ENCODE results near the gene IPP. TPM values are rescaled to one million over a fixed set of nuclear protein-coding genes. Genes with fewer than 3 reads are reported as not detected.

IPP gene
- total RNA-seq, 4 donors from 2014 or later: 12.8 to 36.4 (median 15.8) TPM

DNA sequence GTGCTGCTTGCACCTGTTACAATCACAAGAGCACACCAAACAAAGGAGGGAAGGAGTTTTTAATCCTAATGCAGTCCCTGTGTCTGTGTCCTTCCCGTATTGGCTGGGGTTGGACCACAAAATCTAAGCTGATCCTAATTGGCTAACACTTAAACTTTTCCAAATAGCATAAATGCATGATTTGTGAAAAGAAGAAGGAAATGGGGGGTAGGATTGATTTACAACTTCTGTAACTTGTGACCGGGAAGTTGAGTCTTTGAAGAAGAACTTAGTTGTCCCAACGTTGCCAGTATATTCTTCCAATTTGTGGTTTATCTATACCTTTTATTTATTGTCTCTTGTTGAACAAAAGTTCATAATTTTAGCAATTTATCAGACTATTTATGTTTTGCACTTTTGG, 11.8 kb upstream of the IPP start:
- Histone ChIP-seq H3K36me3 (no peaks in the 10 kb centered on the region), H3K4me3 (no peak overlapping the region), H3K27ac (no peak overlapping the region), H3K4me1 (no peaks in the 10 kb centered on the region), H3K27me3 (no peaks in the 10 kb centered on the region), H3K9me3 (no peaks in the 10 kb centered on the region)
- intact Hi-C loops (cut with DNase I; ENCODE audit: low total_unique reads): no loop called here
- TF ChIP-seq EP300 (IDR thresholded peaks at IDR 0.05; ENCODE audit: low read depth): no peak
- no peak for TF ChIP-seq POLR2A (IDR thresholded peaks at IDR 0.05)
- TF ChIP-seq, protein P1, sequence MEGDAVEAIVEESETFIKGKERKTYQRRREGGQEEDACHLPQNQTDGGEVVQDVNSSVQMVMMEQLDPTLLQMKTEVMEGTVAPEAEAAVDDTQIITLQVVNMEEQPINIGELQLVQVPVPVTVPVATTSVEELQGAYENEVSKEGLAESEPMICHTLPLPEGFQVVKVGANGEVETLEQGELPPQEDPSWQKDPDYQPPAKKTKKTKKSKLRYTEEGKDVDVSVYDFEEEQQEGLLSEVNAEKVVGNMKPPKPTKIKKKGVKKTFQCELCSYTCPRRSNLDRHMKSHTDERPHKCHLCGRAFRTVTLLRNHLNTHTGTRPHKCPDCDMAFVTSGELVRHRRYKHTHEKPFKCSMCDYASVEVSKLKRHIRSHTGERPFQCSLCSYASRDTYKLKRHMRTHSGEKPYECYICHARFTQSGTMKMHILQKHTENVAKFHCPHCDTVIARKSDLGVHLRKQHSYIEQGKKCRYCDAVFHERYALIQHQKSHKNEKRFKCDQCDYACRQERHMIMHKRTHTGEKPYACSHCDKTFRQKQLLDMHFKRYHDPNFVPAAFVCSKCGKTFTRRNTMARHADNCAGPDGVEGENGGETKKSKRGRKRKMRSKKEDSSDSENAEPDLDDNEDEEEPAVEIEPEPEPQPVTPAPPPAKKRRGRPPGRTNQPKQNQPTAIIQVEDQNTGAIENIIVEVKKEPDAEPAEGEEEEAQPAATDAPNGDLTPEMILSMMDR (IDR thresholded peaks at IDR 0.05): no peak
- no peak for TF ChIP-seq POLR2AphosphoS5 (IDR thresholded peaks at IDR 0.05)
- WGBS, 2 donors (ENCODE audit: low coverage in 1 of 2): 53 to 60% methylated on average over 3 of the region's 3 CpGs
- DNase-seq: no peak
- in situ Hi-C loops (cut with MboI; ENCODE audit: low pct_ligation_motif_present in 1 of 4, low pct_unique_long_range_greater_than_20kb in 1 of 4, low sequenced_read_pairs in 3 of 4): no loop called here

DNA sequence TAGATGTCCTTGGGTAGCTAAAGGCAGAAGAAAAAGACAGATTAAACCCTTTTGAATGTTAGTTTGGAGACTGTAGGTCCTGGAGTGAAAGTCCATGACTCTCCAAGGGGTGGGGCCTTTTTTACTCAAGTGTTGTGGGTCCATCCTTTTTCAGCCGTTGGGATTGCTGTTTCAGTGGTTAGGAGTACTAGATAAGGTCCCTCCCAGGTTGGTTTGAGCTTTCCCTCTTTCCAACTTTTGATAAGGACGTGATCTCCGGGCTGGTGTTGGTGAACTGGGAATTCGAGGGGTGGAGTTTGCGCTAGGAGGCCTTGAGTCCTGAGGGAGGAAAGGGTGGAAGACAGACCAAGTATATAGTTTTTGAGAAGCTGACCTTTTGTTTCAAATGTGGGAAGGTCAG, 5.2 kb upstream of the IPP start:
- Histone ChIP-seq H3K27me3 (no peaks in the 10 kb centered on the region), H3K4me1 (peaks cover 3 to 8% (median 6%) of the 10 kb centered on the region in 4 donors), H3K4me3 (no peak overlapping the region), H3K36me3 (no peaks in the 10 kb centered on the region), H3K27ac (no peak overlapping the region), H3K9me3 (peaks cover 0 to 4% of the 10 kb centered on the region in 2 donors)
- WGBS, 2 donors (ENCODE audit: low coverage in 1 of 2): 90 to 96% methylated on average over 2 to 5 of the region's 5 CpGs
- intact Hi-C loops (cut with DNase I; ENCODE audit: low total_unique reads): no loop called here
- in situ Hi-C loops (cut with MboI; ENCODE audit: low pct_ligation_motif_present in 1 of 4, low pct_unique_long_range_greater_than_20kb in 1 of 4, low sequenced_read_pairs in 3 of 4): no loop called here
- DNase-seq: no peak
- no peak for TF ChIP-seq POLR2AphosphoS5 (IDR thresholded peaks at IDR 0.05)
- no peak for TF ChIP-seq EP300 (IDR thresholded peaks at IDR 0.05; ENCODE audit: low read depth)
- TF ChIP-seq, protein P1 (IDR thresholded peaks at IDR 0.05): no peak

DNA sequence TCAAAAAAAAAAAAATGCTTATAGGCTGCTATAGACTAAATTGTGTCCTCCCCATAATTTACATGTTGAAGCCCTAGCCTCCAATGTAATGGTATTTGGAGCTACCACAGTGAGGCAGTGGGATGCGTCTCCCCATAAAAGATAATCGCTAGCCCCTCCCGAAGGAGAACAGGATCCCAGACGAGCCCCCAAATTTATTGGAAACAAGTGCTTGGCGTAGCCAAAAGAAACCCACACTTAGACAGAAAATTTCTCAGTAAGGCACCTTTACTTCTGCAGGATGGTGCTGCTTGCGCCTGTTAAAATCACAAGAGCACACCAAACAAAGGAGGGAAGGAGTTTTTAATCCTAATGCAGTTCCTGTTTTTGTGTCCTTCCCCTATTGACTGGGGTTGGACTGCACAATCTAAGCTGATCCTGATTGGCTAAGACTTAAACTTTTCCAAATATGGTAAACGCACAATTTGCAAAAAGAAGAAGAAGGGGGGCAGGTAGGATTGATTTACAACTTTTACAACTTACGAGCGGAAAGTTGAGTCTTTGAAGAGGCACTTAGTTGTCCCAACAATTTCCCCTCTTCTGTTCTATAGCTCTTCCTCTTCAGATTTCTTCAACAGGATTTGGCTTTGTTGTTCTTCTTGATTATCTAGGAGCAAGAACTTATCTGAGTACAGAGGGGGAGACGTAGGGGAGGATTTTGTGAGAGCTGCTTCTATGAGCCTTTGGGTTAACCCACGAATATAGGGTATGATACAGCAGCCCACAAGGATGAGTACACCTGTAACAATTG, 3.0 kb upstream of the IPP start:
- no peak for DNase-seq
- in situ Hi-C loops (cut with MboI; ENCODE audit: low pct_ligation_motif_present in 1 of 4, low pct_unique_long_range_greater_than_20kb in 1 of 4, low sequenced_read_pairs in 3 of 4): no loop called here
- Histone ChIP-seq H3K4me1 (peaks cover 3 to 12% (median 9%) of the 10 kb centered on the region in 4 donors), H3K27ac (no peak overlapping the region), H3K36me3 (no peaks in the 10 kb centered on the region), H3K9me3 (peaks cover 0 to 4% of the 10 kb centered on the region in 2 donors), H3K27me3 (no peaks in the 10 kb centered on the region), H3K4me3 (no peak overlapping the region)
- intact Hi-C loops (cut with DNase I; ENCODE audit: low total_unique reads): no loop called here
- TF ChIP-seq, protein P1 (IDR thresholded peaks at IDR 0.05): no peak
- TF ChIP-seq EP300 (IDR thresholded peaks at IDR 0.05; ENCODE audit: low read depth) (no peak), POLR2AphosphoS5 (IDR thresholded peaks at IDR 0.05) (no peak), POLR2A (IDR thresholded peaks at IDR 0.05) (no peak)
- 82 to 93% methylated on average over 4 to 11 of the region's 11 CpGs for WGBS, 2 donors (ENCODE audit: low coverage in 1 of 2)

DNA sequence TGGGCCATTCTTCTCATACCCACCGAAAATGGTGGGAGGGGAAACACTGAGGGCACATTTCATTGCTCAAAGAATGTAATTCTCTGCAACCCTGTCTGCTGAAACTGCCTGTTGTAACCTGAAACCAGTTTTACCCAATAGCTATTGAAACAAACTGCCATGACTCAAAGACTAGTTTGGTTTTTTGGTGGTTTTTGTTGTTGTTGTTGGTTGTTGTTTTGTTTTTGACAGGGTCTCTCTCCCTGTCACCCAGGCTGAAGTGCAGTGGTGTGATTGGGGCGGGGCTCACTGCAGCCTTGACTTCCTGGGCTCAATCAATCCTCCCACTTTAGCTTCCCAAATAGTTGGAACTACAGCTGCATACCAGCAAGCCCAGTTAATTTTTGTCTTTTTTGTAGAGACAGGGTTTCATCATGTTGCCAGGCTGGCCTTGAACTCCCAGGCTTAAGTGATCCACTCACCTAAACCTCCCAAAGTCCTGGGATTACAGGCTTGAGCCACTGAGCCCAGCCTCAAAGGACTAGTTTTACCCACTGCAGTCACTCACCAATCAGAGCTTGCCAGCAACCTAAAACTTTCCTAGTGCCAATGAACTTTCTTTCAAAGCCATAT, 2.1 kb upstream of the IPP start:
- no peaks in the 10 kb centered on the region for H3K36me3 ChIP-seq
- DNase-seq: no peak
- H3K27ac ChIP-seq: no peak overlapping the region
- peaks cover 0 to 4% of the 10 kb centered on the region in 2 donors for H3K9me3 ChIP-seq
- TF ChIP-seq POLR2AphosphoS5 (IDR thresholded peaks at IDR 0.05) (no peak), POLR2A (IDR thresholded peaks at IDR 0.05) (no peak), EP300 (IDR thresholded peaks at IDR 0.05; ENCODE audit: low read depth) (no peak)
- TF ChIP-seq, protein P1 (IDR thresholded peaks at IDR 0.05): no peak
- no peak overlapping the region for H3K4me3 ChIP-seq
- H3K4me1 ChIP-seq: peaks cover 3 to 12% (median 9%) of the 10 kb centered on the region in 4 donors
- intact Hi-C loops (cut with DNase I; ENCODE audit: low total_unique reads): no loop called here
- no peaks in the 10 kb centered on the region for H3K27me3 ChIP-seq
- in situ Hi-C loops (cut with MboI; ENCODE audit: low pct_ligation_motif_present in 1 of 4, low pct_unique_long_range_greater_than_20kb in 1 of 4, low sequenced_read_pairs in 3 of 4): no loop called here
- WGBS, 2 donors (ENCODE audit: low coverage in 1 of 2): 84 to 88% methylated on average over 2 of the region's 2 CpGs
